Thoracic aorta (tissue), 2 donors: ENCODE measurements around the gene NUDCD3. TPM values are rescaled to one million over a fixed set of nuclear protein-coding genes. Genes with fewer than 3 reads are reported as not detected.

Experiments
- ATAC-seq: fragments of 150-250 bp; one replicate; pipeline ENCODE4 v1.8.0; 2017; ENCODE audit warnings: low read depth; ENCODE audit not compliant: insufficient number of reproducible peaks, low FRiP score
- DNase-seq: peaks from one replicate; pipeline ENCODE4 v3.0.0-alpha.2; 2020; ENCODE audit warnings: low spot score
- H3K27ac ChIP-seq, 2 donors: fragments of 200-600 bp; sonication (generic); 1 replicate in 1 of 2; 2 replicates in 1 of 2; pipeline ENCODE4 v1.5.1; 2016; ENCODE audit warnings: mild to moderate bottlenecking in 2 of 2, moderate library complexity in 2 of 2
- H3K27me3 ChIP-seq: fragments of 200-600 bp; sonication (generic); replicated peaks from 2 replicates; pipeline ENCODE4 v1.6.0; 2016; ENCODE audit warnings: mild to moderate bottlenecking; ENCODE audit not compliant: insufficient read depth
- H3K36me3 ChIP-seq: fragments of 200-600 bp; sonication (generic); one replicate; pipeline ENCODE4 v1.5.1; 2016
- H3K4me1 ChIP-seq, 2 donors: fragments of 200-600 bp; sonication (generic); 1 replicate in 1 of 2; 2 replicates in 1 of 2; pipeline versions ENCODE4 v1.5.1 to v1.6.0; 2016; ENCODE audit warnings: low read depth in 2 of 2, mild to moderate bottlenecking in 1 of 2; ENCODE audit not compliant: control insufficient read depth in 1 of 2
- H3K4me3 ChIP-seq: fragments of 200-600 bp; sonication (generic); 2 replicates; pipeline ENCODE4 v1.5.1; 2016; ENCODE audit warnings: mild to moderate bottlenecking
- H3K9me3 ChIP-seq: fragments of 200-600 bp; sonication (generic); 2 replicates; pipeline ENCODE4 v1.5.1; 2016
- CTCF ChIP-seq: fragments of 200-600 bp; sonication (generic); IDR thresholded peaks from one replicate; pipeline ENCODE4 v1.5.1; 2019; ENCODE audit warnings: antibody characterized with exemption
- total RNA-seq, 2 donors: library from RNA; depleted of rRNA; stranded (reverse); fragments of >200 nt; gene quantifications; one replicate each; pipeline versions ENCODE4 v1.1.0 to v1.2.3, GENCODE V29; 2016

NUDCD3 gene
- total RNA-seq, 2 donors from 2014 or later = 57.0 to 64.5 TPM

GRCh38 chr7:44368455-44368854, 122.0 kb downstream of the NUDCD3 start:
- H3K4me3 ChIP-seq = no peak overlapping the region
- ATAC-seq (no peak), DNase-seq (no peak)
- H3K9me3 ChIP-seq = no peaks in the 10 kb centered on the region
- TF ChIP-seq CTCF = no peak
- H3K27me3 ChIP-seq = no peaks in the 10 kb centered on the region
- H3K27ac ChIP-seq = no peak overlapping the region
- H3K4me1 ChIP-seq = no peaks in the 10 kb centered on the region
- H3K36me3 ChIP-seq = no peaks in the 10 kb centered on the region

DNA sequence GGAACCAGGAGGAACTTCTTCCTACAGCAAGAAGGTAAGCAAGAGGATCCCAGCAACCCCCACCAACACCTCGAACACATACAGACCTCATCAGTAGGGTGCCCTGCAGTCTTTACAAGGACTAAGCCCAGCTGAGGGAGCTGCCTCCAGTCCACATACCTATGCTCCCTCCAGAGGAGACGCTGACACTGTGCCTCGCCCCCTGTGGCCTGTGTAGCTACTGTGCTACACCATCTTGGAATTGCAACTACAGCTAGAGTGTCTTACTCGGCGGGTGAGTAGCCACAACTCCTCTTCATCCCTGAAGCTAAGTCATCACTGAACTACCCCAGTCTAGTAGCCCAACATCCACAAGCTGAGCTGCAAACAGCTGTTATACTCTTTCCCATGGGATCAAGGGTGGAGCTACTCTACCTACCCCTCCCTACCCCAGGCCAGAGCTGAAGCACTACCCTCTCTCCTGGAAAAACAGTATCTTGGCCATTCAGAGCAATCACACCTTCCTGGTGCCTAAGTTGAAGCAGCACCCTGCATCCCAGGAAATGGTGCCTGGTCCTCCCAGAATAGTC, 122.9 kb downstream of the NUDCD3 start:
- Histone ChIP-seq H3K36me3 (no peaks in the 10 kb centered on the region), H3K4me1 (no peaks in the 10 kb centered on the region), H3K27me3 (no peaks in the 10 kb centered on the region), H3K4me3 (no peak overlapping the region), H3K27ac (no peak overlapping the region), H3K9me3 (no peaks in the 10 kb centered on the region)
- no peak for TF ChIP-seq CTCF
- no peak for ATAC-seq
- no peak for DNase-seq

- Histone ChIP-seq H3K27ac (no peak overlapping the region), H3K27me3 (no peaks in the 10 kb centered on the region), H3K9me3 (no peaks in the 10 kb centered on the region), H3K4me3 (no peak overlapping the region), H3K4me1 (no peaks in the 10 kb centered on the region), H3K36me3 (no peaks in the 10 kb centered on the region)
- ATAC-seq = no peak
- no peak for TF ChIP-seq CTCF
- DNase-seq = no peak
Measured at GRCh38 chr7:44366986-44367385, 123.5 kb downstream of the NUDCD3 start.

GRCh38 chr7:44353668-44354067, 136.8 kb downstream of the NUDCD3 start:
- ATAC-seq = no peak
- Histone ChIP-seq H3K4me3 (no peak overlapping the region), H3K36me3 (no peaks in the 10 kb centered on the region), H3K4me1 (no peaks in the 10 kb centered on the region), H3K9me3 (no peaks in the 10 kb centered on the region), H3K27me3 (no peaks in the 10 kb centered on the region), H3K27ac (no peak overlapping the region)
- TF ChIP-seq CTCF = no peak
- no peak for DNase-seq

DNA sequence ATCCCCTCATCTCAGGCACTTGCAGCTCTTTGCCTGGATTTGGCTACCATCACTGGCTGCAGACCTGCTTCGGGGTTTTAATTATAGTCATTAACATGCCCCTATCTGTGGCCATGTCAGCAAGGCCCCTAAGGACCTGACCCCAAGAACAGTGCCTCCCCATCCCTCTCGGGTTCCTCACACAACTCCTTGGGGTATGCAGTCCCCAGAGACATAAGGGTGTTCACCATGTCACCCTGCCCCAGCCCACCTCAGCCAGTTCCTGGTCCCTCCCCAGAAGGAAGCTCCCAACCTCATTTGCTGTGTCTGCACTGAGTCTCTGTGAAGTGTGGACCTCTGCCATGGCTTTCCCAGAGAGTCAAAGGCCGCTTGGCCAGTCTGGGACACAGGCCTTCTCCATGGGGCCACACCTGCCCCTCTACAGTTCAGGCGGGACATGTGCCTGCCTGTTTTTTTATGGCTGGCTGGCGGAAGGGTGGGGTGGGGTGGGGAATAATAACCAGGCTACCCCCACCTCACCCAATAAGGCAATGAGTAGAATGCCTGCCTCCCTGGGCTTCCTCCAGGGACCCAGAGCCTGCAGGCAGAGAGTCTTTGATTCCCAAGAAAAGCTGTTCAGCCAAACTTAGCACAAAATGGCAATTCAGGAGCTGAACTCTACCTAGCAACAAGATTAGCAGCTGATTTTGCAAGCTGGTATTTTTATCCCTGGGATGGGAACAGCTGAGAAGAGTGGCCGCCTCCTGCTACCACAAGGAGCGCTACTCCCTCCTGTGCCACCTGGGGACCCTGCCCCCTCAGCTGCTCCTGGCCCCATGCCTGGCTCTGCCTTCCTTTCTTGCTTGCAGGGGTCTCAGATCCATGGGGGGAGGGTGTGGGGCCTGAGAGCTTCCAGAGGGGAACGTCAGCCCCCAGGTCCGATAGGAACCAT, 141.3 kb downstream of the NUDCD3 start:
- DNase-seq (no peak), ATAC-seq (no peak)
- no peaks in the 10 kb centered on the region for H3K4me1 ChIP-seq
- H3K9me3 ChIP-seq = no peaks in the 10 kb centered on the region
- no peak for TF ChIP-seq CTCF
- no peaks in the 10 kb centered on the region for H3K36me3 ChIP-seq
- H3K27ac ChIP-seq = no peak overlapping the region
- H3K27me3 ChIP-seq = no peaks in the 10 kb centered on the region
- no peak overlapping the region for H3K4me3 ChIP-seq
